Measurements from ENCODE around the gene PLIN4. TPM values are rescaled to one million over a fixed set of nuclear protein-coding genes. Genes with fewer than 3 reads are reported as not detected.

PLIN4 gene, protein sequence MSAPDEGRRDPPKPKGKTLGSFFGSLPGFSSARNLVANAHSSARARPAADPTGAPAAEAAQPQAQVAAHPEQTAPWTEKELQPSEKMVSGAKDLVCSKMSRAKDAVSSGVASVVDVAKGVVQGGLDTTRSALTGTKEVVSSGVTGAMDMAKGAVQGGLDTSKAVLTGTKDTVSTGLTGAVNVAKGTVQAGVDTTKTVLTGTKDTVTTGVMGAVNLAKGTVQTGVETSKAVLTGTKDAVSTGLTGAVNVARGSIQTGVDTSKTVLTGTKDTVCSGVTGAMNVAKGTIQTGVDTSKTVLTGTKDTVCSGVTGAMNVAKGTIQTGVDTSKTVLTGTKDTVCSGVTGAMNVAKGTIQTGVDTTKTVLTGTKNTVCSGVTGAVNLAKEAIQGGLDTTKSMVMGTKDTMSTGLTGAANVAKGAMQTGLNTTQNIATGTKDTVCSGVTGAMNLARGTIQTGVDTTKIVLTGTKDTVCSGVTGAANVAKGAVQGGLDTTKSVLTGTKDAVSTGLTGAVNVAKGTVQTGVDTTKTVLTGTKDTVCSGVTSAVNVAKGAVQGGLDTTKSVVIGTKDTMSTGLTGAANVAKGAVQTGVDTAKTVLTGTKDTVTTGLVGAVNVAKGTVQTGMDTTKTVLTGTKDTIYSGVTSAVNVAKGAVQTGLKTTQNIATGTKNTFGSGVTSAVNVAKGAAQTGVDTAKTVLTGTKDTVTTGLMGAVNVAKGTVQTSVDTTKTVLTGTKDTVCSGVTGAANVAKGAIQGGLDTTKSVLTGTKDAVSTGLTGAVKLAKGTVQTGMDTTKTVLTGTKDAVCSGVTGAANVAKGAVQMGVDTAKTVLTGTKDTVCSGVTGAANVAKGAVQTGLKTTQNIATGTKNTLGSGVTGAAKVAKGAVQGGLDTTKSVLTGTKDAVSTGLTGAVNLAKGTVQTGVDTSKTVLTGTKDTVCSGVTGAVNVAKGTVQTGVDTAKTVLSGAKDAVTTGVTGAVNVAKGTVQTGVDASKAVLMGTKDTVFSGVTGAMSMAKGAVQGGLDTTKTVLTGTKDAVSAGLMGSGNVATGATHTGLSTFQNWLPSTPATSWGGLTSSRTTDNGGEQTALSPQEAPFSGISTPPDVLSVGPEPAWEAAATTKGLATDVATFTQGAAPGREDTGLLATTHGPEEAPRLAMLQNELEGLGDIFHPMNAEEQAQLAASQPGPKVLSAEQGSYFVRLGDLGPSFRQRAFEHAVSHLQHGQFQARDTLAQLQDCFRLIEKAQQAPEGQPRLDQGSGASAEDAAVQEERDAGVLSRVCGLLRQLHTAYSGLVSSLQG (N-terminal part only)
- total RNA-seq, result under 0.01 TPM in 2 replicates

GRCh38 chr19:4518345-4519171 is at the start of gene PLIN4:
TSS of gene PLIN4 (minus strand) at chr19:4518486. CDS start at chr19:4518272, 214 bp downstream.

GRCh38 chr19:4559569-4559968 is 41.3 kb upstream of the PLIN4 start, which contains the start of gene SEMA6B:
TSS of gene SEMA6B (minus strand) at chr19:4559684. CDS start at chr19:4558457, 1,227 bp downstream.

DNA sequence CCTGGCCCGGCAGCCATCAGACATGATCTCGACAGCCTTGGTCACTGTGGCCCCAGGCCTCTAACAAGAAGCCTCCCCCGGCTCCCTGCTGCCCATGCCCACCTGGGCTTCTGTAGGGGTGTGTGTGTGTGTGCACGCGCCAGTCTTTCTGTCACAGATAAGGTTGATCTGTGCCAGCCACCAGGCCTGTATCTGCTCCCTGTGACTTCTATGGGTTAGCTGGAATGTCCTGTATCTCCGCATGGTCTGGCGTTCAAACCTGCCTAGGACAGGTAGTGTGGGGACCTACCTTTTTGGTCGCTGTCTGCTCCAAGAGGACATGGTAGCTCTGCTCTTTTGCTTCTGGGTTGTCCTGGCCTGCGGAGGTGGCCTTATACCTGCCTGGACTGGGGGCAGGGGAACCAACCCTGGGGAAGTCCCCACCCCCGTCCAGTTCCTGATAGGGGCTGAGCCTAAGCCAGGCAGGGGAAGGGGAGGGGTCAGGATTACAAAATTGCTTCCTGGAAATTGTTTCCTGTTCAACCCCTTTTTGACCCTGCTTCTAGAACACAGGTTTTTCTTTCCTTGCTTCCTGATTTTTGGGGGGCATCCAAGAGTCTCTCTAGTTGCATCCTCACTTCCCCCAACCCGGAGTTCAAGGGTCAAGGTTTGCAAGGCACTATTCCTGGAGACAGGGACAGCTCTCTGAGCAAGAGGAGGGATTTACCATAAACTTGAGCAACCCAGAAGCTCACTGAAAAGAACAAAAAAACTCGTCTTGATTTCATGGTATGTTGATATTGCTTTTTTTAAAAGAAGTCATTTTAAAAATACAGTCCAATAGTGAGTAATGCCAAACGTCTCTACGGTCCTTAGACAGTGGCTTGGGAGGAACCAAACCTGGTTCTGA is 21.7 kb upstream of the PLIN4 start, which contains the start of gene LRG1:
Gene LRG1, minus strand, starts transcription at position 344 of the 889 bp plus-strand sequence. Its CDS starts 23 bp downstream, at position 321.

GRCh38 chr19:4534836-4535658 is 16.8 kb upstream of the PLIN4 start, which contains the start of gene PLIN5:
TSS of gene PLIN5 (minus strand) at chr19:4535224. CDS start at chr19:4534074, 1,150 bp downstream.

GRCh38 chr19:4472174-4472974 is 45.9 kb downstream of the PLIN4 start, which contains the start of gene HDGFL2:
TSS of gene HDGFL2 (plus strand) at chr19:4472297. CDS start at chr19:4472351, 54 bp downstream.

DNA sequence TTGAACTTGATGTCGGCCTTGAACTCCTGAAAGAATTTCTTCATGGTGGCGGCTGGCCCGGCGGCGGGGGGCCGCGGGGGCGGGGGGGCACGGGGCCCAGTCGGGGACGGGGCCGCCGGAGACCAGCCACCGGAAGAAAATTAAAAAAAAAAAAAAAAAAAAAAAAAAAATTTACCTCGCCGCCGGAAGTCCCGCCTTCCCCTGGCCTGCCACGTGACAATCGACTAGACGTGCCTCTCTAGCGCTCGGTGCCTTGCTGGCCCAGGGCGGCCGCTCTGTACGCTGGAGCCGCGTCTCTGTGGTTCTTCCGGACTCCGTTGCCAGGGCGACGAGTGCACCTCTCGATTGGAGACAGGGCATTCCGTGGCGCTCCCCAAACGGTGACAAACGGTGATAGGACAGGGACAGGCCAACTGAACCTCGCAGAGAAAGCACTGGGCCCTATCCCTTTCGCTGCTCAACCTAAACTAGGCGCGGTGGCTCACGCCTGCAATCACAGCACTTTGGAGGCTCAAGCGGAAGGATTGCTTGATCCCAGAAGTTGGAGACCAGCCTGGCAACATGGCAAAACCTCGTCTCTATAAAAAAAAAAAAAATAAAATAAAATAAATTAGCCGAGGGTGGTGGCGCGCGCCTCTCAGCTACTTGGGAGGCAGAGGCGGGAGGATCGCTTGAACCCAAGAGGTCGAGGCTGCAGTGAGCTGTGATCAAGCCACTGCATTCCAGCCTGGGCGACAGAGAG is 60.5 kb downstream of the PLIN4 start, which contains the start of gene UBXN6:
Gene UBXN6, minus strand, starts transcription at position 141 of the 742 bp plus-strand sequence. Its CDS starts 97 bp downstream, at position 44.

Other genes starting within 250 kb of the PLIN4 start
- not detected in 2 replicates for gene SHD, start 239.2 kb downstream of the PLIN4 start, total RNA-seq
- gene TMIGD2, start 216.1 kb downstream of the PLIN4 start, total RNA-seq, result not detected in 2 replicates
- gene FSD1, start 213.9 kb downstream of the PLIN4 start, total RNA-seq, result 3.3 and 10.0 TPM in 2 replicates
- 3.1 and 5.5 TPM in 2 replicates for gene STAP2, start 179.7 kb downstream of the PLIN4 start, total RNA-seq
- 2.9 and 9.2 TPM in 2 replicates for gene MPND, start 174.9 kb downstream of the PLIN4 start, total RNA-seq
- 60.6 and 137 TPM in 2 replicates for gene SH3GL1, start 117.9 kb downstream of the PLIN4 start, total RNA-seq
- 3.5 and 36.8 TPM in 2 replicates for gene CHAF1A, start 115.8 kb downstream of the PLIN4 start, total RNA-seq
- 97.2 and 170 TPM in 2 replicates for gene UBXN6, start 60.7 kb downstream of the PLIN4 start, total RNA-seq
- 62.3 and 67.0 TPM in 2 replicates for gene HDGFL2, start 46.2 kb downstream of the PLIN4 start, total RNA-seq
- under 0.01 TPM in 1 of 2 replicates, not detected in the other for gene PLIN5, start 16.7 kb upstream of the PLIN4 start, total RNA-seq
- under 0.01 TPM in 1 of 2 replicates, not detected in the other for gene LRG1, start 21.6 kb upstream of the PLIN4 start, total RNA-seq
- gene SEMA6B, start 41.2 kb upstream of the PLIN4 start, total RNA-seq, result 0.43 and 1.3 TPM in 2 replicates
- gene TNFAIP8L1, start 121.0 kb upstream of the PLIN4 start, total RNA-seq, result 2.2 and 7.6 TPM in 2 replicates
- gene MYDGF, start 151.9 kb upstream of the PLIN4 start, total RNA-seq, result 159 and 290 TPM in 2 replicates
- gene DPP9, start 205.4 kb upstream of the PLIN4 start, total RNA-seq, result 85.8 and 87.1 TPM in 2 replicates

Measured in placental pericyte (primary cell).